Cardiac muscle cell (in vitro differentiated cells and primary cell): ENCODE measurements around the gene FBXL7. TPM values are rescaled to one million over a fixed set of nuclear protein-coding genes. Genes with fewer than 3 reads are reported as not detected.
"Not testable (repeated sequence)": the region's sequence is repeated elsewhere in the genome, so short reads cannot be mapped to it uniquely, and the experiment has no call there.

ENCODE experiments used
- DNase-seq, 2 donors: peaks; one replicate each; pipeline versions ENCODE4 v3.0.0 to v3.0.0-alpha.2; 2010 to 2017; ENCODE audit warnings: low read depth in 1 of 2, low spot score in 1 of 2
- H3K27ac ChIP-seq: fragments of 200-600 bp; sonication (generic); 2 replicates; pipeline ENCODE4 v1.5.1; 2016
- H3K27me3 ChIP-seq: fragments of 200-600 bp; sonication (generic); 2 replicates; pipeline ENCODE4 v1.6.0; 2016; ENCODE audit warnings: control low read depth
- H3K36me3 ChIP-seq: fragments of 200-600 bp; sonication (generic); 2 replicates; pipeline ENCODE4 v1.5.1; 2016; ENCODE audit warnings: control low read depth
- H3K4me1 ChIP-seq: fragments of 200-600 bp; sonication (generic); 2 replicates; pipeline ENCODE4 v1.8.1; 2017; ENCODE audit warnings: low read depth, mild to moderate bottlenecking, mixed run types
- H3K4me3 ChIP-seq: fragments of 200-600 bp; sonication (generic); 2 replicates; pipeline ENCODE4 v1.5.1; 2016; ENCODE audit warnings: mild to moderate bottlenecking
- H3K9me3 ChIP-seq: fragments of 200-600 bp; sonication (generic); 2 replicates; pipeline ENCODE4 v1.5.1; 2017; ENCODE audit warnings: low read depth, mild to moderate bottlenecking, control low read depth
- polyA plus RNA-seq: library from polyadenylated mRNA; unstranded; fragments of >200 nt; fragmentation: Nextera tagmentation; extraction: Ambion mirVana; gene quantifications from 2 replicates; pipeline ENCODE4 v1.2.1, GENCODE V29; 2016
- total RNA-seq: library from RNA; depleted of rRNA; stranded (reverse); fragments of >200 nt; gene quantifications from 2 replicates; pipeline ENCODE4 v1.2.3, GENCODE V29; 2016
- TF ChIP-seq, protein P1 (sequence below): IDR thresholded peaks from 2 replicates; pipeline ENCODE4 v1.5.1; 2012; ENCODE audit warnings: low read depth, mild to moderate bottlenecking, low read length

Gene FBXL7
- total and polyA plus RNA-seq, 2 experiments from 2014 or later = 16.7 to 22.5 TPM

DNA sequence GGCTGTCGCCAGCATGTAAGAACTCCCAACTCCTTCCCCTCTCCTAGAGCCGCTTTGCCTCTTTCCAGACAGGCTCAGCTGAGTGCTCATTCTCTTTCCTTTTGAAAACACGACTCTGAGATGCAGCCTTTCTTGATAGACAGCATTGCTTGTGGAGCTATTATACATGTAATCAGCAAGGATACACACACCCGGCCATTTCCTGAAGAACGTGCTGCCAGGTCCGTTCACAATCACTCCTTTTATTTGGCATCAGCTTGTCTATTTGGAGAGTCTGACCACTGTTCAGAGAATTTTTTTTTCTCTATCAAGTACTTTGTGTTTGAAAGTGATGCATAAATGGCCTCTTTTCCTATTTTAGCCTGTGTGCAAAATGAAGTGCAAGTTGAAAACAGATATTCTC lies 351.0 kb downstream of the FBXL7 start:
- Histone ChIP-seq H3K36me3 (no peaks in the 10 kb centered on the region), H3K4me1 (peaks cover 8% of the 10 kb centered on the region), H3K4me3 (no peak overlapping the region), H3K27me3 (no peaks in the 10 kb centered on the region), H3K27ac (peak overlapping the region; percentile 46), H3K9me3 (no peaks in the 10 kb centered on the region)
- TF ChIP-seq, protein P1, sequence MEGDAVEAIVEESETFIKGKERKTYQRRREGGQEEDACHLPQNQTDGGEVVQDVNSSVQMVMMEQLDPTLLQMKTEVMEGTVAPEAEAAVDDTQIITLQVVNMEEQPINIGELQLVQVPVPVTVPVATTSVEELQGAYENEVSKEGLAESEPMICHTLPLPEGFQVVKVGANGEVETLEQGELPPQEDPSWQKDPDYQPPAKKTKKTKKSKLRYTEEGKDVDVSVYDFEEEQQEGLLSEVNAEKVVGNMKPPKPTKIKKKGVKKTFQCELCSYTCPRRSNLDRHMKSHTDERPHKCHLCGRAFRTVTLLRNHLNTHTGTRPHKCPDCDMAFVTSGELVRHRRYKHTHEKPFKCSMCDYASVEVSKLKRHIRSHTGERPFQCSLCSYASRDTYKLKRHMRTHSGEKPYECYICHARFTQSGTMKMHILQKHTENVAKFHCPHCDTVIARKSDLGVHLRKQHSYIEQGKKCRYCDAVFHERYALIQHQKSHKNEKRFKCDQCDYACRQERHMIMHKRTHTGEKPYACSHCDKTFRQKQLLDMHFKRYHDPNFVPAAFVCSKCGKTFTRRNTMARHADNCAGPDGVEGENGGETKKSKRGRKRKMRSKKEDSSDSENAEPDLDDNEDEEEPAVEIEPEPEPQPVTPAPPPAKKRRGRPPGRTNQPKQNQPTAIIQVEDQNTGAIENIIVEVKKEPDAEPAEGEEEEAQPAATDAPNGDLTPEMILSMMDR = no peak
- peak in 1 of 2 donors; percentile 46 for DNase-seq

DNA sequence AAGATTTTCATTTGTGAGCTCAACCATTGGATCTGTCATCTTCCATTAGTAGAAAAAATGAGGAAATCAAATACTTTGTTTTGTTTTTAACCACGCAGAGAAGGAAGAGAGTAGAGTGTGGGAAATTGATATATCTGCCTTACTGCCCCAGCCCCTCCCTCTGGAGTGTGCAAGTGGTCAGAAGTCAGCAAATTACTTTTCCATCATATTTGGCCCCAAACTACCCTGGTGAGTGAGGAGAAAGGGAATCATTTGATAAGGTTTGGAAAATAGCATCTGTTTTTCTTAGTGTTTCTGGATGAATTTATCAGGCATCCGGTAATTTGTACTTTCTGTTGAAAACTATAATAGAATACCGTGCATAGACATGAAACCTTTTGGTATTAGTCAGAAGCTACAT lies 352.2 kb downstream of the FBXL7 start:
- DNase-seq = no peak
- no peak overlapping the region for H3K27ac ChIP-seq
- no peaks in the 10 kb centered on the region for H3K9me3 ChIP-seq
- no peak overlapping the region for H3K4me3 ChIP-seq
- no peaks in the 10 kb centered on the region for H3K36me3 ChIP-seq
- H3K4me1 ChIP-seq = peaks cover 8% of the 10 kb centered on the region
- TF ChIP-seq, protein P1 = no peak
- H3K27me3 ChIP-seq = no peaks in the 10 kb centered on the region

DNA sequence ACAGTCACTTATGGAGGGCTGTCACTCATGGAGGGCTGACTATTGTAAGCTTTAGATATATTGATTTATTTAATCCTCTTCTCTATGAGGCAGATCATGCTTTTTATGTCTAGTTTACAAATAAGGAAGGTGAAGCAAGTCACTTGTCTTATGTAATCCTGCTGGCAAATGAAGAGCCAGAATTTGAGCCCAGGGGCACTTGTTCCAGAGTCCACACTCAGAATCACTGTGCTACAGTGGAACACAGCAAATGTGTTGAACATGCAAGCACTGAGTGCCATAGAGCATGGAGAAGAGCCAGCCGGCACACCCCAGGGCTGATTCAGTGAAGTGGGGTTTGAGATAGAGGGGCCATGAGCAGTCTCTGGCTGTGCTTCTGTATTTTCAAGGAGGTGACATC lies 353.0 kb downstream of the FBXL7 start:
- no peaks in the 10 kb centered on the region for H3K9me3 ChIP-seq
- TF ChIP-seq, protein P1 = no peak
- no peaks in the 10 kb centered on the region for H3K36me3 ChIP-seq
- H3K4me1 ChIP-seq = peaks cover 8% of the 10 kb centered on the region
- no peak overlapping the region for H3K4me3 ChIP-seq
- H3K27ac ChIP-seq = no peak overlapping the region
- DNase-seq = no peak
- no peaks in the 10 kb centered on the region for H3K27me3 ChIP-seq

DNA sequence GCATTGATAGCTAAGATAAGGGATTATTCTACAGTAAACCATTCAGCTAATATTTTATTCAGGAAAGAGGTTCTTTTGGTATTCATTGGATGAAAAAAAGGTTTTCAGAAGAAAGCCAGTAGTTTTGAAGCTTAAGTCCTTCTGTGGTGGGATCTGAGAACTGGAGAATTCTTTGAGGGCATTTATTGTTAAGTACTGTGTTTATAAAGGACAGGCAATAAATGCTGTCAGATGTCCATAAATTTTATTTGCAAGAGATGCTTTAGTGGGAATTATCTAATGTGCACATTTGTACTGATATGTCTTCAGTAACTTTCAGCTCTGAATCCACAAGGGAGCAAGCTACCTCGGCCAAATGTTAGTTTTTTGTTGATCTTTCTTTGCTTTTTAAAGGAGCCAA lies 358.3 kb downstream of the FBXL7 start:
- H3K27me3 ChIP-seq = no peaks in the 10 kb centered on the region
- no peaks in the 10 kb centered on the region for H3K9me3 ChIP-seq
- TF ChIP-seq, protein P1 = no peak
- H3K36me3 ChIP-seq = no peaks in the 10 kb centered on the region
- no peaks in the 10 kb centered on the region for H3K4me1 ChIP-seq
- DNase-seq = no peak
- H3K27ac ChIP-seq = no peak overlapping the region
- H3K4me3 ChIP-seq = no peak overlapping the region

DNA sequence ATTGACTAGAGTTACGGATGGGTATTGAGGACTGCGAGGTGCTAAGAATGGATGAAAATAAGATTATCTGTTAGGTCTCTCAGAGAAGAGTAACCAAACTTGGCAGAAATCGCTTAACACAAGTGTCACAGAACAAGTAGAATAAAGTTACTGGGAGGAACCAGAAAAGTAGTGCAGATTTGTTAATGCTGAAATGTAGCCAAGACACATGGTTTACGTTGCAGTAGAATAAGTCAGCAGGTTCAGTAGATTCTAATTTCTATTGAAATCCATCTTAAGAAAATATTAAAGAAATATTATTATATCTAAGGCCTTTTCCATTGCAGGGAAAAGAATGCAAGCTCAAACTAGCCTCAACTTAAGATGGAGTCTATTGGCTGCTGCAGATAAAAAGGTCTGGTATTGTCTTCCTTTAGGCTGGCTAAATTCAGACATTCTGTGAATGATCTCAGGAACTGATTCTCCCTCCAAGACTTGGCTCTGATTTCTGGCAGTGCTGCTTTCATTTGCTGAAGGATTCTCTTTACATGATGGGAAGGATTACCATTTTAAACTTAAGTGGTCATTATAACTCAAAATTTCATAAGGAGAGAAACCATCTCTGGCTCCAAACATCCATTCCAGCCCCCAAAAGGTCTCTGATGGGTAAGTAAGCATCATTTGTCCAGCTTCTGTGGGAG lies 364.7 kb downstream of the FBXL7 start:
- DNase-seq = no peak
- Histone ChIP-seq H3K4me3 (no peak overlapping the region), H3K27ac (no peak overlapping the region), H3K4me1 (peaks cover 3% of the 10 kb centered on the region), H3K27me3 (no peaks in the 10 kb centered on the region), H3K36me3 (no peaks in the 10 kb centered on the region), H3K9me3 (no peaks in the 10 kb centered on the region)
- TF ChIP-seq, protein P1 = no peak

DNA sequence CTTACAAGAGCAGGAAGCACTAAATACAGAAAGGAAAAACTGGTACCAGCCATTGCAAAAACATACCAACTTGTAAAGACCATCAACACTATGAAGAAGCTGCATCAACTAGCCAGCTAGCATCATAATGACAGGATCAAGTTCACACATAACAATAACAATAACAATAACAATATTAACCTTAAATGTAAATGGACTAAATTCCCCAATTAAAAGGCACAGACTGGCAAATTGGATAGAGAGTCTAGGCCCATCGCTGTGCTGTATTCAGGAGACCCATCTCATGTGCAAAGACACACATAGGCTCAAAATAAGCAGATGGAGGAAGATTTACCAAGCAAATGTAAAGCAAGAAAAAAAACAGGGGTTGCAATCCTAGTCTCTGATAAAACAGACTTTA lies 372.3 kb downstream of the FBXL7 start:
- not testable (repeated sequence) for H3K4me1 ChIP-seq, DNase-seq, H3K36me3 ChIP-seq, H3K9me3 ChIP-seq, H3K27me3 ChIP-seq, H3K4me3 ChIP-seq, H3K27ac ChIP-seq
